SK-N-SH treated with all-trans-retinoic acid at 6 μM for 48 hours (cell line): ENCODE data around the gene LMCD1.

Source experiments
- ATAC-seq: fragments of 200-7000 bp; cut with Tn5 transposase; 3 replicates; pipeline ENCODE4 v1.9.1; 2020; ENCODE audit warnings: mild to moderate bottlenecking, moderate library complexity
- ARNTL ChIP-seq: fragments of 450-650 bp; formaldehyde crosslinking; IDR thresholded peaks from 2 replicates; pipeline ENCODE4 v1.5.0; 2020; ENCODE audit warnings: low read depth, mild to moderate bottlenecking, moderate library complexity, borderline replicate concordance
- CSDC2 ChIP-seq: fragments of 250-450 bp; sonication (Bioruptor Pico); IDR thresholded peaks from 2 replicates; pipeline ENCODE4 v1.5.0; 2020; ENCODE audit warnings: mild to moderate bottlenecking, moderate library complexity
- ESRRG ChIP-seq: fragments of 250-450 bp; sonication (Bioruptor Pico); IDR thresholded peaks from 2 replicates; pipeline ENCODE4 v1.6.1; 2021; ENCODE audit warnings: mild to moderate bottlenecking
- GLIS3 ChIP-seq: fragments of 250-450 bp; sonication (Bioruptor Pico); IDR thresholded peaks from 2 replicates; pipeline ENCODE4 v1.5.0; 2020; ENCODE audit warnings: mild to moderate bottlenecking, moderate library complexity
- ISL1 ChIP-seq: fragments of 250-450 bp; sonication (Bioruptor Pico); IDR thresholded peaks from 2 replicates; pipeline ENCODE4 v2.1.2; 2022; ENCODE audit warnings: mild to moderate bottlenecking, moderate library complexity
- OSR1 ChIP-seq: fragments of 250-450 bp; sonication (Bioruptor Pico); IDR thresholded peaks from 2 replicates; pipeline ENCODE4 v1.8.0; 2022; ENCODE audit warnings: moderate library complexity, mild to moderate bottlenecking, inconsistent platforms
- PPARA ChIP-seq: fragments of 250-450 bp; sonication (Bioruptor Pico); IDR thresholded peaks from 2 replicates; pipeline ENCODE4 v1.5.0; 2020; ENCODE audit warnings: mild to moderate bottlenecking, borderline replicate concordance
- RARB ChIP-seq: fragments of 250-450 bp; sonication (Bioruptor Pico); IDR thresholded peaks from 2 replicates; pipeline ENCODE4 v1.8.0; 2021; ENCODE audit warnings: mild to moderate bottlenecking, moderate library complexity
- SNAI2 ChIP-seq: fragments of 250-450 bp; sonication (Bioruptor Pico); IDR thresholded peaks from 2 replicates; pipeline ENCODE4 v1.5.0; 2020; ENCODE audit warnings: mild to moderate bottlenecking, moderate library complexity
- TCF4 ChIP-seq: fragments of 250-450 bp; sonication (Bioruptor Pico); IDR thresholded peaks from 2 replicates; pipeline ENCODE4 v1.8.0; 2021; ENCODE audit warnings: mild to moderate bottlenecking, moderate library complexity, borderline replicate concordance
- TOX ChIP-seq: fragments of 250-450 bp; sonication (Bioruptor Pico); IDR thresholded peaks from 2 replicates; pipeline ENCODE4 v1.8.0; 2021; ENCODE audit warnings: mild to moderate bottlenecking, moderate library complexity, borderline replicate concordance
- ZFP3 ChIP-seq: fragments of 250-450 bp; sonication (Bioruptor Pico); IDR thresholded peaks from 2 replicates; pipeline ENCODE4 v1.5.0; 2020; ENCODE audit warnings: mild to moderate bottlenecking, moderate library complexity
- ZFP30 ChIP-seq: fragments of 450-650 bp; formaldehyde crosslinking; IDR thresholded peaks from 2 replicates; pipeline ENCODE4 v1.5.0; 2022; ENCODE audit warnings: mild to moderate bottlenecking, moderate library complexity
- ZNF565 ChIP-seq: fragments of 450-650 bp; formaldehyde crosslinking; conservative IDR thresholded peaks from 2 replicates; pipeline ENCODE4 v1.5.0; 2020; ENCODE audit warnings: low read depth, mild to moderate bottlenecking, moderate library complexity
- ZNF70 ChIP-seq: fragments of 450-650 bp; formaldehyde crosslinking; IDR thresholded peaks from 2 replicates; pipeline ENCODE4 v1.5.0; 2020; ENCODE audit warnings: mild to moderate bottlenecking, moderate library complexity
- TF ChIP-seq, protein P1 (sequence below): fragments of 250-450 bp; sonication (Bioruptor Pico); IDR thresholded peaks from 2 replicates; pipeline ENCODE4 v1.5.0; 2020; ENCODE audit warnings: mild to moderate bottlenecking, moderate library complexity
- TF ChIP-seq, protein P2 (sequence below): fragments of 250-450 bp; sonication (Bioruptor Pico); IDR thresholded peaks from 2 replicates; pipeline ENCODE4 v1.5.1; 2020; ENCODE audit warnings: low read depth, mild to moderate bottlenecking, moderate library complexity
- TF ChIP-seq, protein P3 (sequence below): fragments of 250-450 bp; sonication (Bioruptor Pico); IDR thresholded peaks from 2 replicates; pipeline ENCODE4 v1.5.1; 2021; ENCODE audit warnings: mild to moderate bottlenecking, moderate library complexity
- TF ChIP-seq, protein P4 (sequence below): fragments of 250-450 bp; sonication (Bioruptor Pico); IDR thresholded peaks from 2 replicates; pipeline ENCODE4 v1.8.0; 2021; ENCODE audit warnings: low read depth, mild to moderate bottlenecking, moderate library complexity, borderline replicate concordance

Gene LMCD1

DNA sequence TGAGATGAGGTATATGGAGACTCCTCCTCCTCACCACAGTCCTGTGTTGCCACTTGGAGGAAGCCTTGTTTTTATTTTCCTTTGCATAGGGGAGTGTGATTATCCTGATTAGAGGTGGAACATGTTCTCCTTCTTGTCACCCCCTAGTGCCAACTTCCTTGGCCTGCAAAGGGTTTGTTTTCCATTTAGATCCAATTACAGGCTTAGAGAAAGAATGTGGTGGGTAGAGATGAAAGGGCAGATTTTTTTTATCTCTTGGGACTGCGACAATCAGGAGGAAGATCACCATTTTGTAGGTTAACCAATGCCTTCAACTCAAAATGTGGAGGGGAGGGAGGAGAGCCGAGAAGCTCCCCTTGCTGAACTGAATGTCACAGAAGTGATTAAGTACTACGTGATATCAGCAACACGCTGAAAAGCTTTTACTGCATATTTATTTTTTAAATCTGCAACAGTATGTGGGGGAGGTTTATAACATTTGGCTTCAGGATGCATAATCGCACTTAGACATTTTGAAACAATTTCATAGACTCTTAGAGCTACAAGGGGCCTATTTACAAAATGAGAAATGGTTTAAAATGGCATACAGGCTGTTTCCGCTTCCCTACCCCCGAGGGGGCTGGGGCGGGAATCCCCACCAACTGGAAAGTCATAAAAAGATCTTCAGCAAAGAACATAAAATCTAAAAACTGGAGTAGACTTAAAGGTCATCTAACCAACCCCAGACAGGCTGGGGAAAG, 2.4 kb downstream of the LMCD1 start (continued):
- TF ChIP-seq, protein P1, sequence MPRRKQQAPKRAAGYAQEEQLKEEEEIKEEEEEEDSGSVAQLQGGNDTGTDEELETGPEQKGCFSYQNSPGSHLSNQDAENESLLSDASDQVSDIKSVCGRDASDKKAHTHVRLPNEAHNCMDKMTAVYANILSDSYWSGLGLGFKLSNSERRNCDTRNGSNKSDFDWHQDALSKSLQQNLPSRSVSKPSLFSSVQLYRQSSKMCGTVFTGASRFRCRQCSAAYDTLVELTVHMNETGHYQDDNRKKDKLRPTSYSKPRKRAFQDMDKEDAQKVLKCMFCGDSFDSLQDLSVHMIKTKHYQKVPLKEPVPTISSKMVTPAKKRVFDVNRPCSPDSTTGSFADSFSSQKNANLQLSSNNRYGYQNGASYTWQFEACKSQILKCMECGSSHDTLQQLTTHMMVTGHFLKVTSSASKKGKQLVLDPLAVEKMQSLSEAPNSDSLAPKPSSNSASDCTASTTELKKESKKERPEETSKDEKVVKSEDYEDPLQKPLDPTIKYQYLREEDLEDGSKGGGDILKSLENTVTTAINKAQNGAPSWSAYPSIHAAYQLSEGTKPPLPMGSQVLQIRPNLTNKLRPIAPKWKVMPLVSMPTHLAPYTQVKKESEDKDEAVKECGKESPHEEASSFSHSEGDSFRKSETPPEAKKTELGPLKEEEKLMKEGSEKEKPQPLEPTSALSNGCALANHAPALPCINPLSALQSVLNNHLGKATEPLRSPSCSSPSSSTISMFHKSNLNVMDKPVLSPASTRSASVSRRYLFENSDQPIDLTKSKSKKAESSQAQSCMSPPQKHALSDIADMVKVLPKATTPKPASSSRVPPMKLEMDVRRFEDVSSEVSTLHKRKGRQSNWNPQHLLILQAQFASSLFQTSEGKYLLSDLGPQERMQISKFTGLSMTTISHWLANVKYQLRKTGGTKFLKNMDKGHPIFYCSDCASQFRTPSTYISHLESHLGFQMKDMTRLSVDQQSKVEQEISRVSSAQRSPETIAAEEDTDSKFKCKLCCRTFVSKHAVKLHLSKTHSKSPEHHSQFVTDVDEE: no peak

DNA sequence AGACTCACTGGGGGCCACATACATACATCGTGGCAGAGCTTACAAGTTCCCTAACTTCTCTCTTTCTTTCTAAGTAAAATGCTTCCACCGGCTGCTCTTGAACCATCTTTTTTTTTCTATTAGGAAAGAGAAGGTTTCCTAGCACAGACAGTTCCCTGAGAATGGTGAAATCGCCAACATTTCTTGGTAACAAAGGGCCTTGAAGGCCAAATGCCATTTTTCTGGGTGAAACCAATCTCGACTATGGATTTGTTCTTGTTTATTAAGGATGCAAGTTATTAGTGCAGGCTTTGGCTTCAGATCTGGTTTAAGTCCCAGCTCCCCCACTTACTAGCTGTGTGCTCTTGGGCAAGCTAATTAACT, 3.0 kb downstream of the LMCD1 start:
- TF ChIP-seq CSDC2 (CRISPR knock-in tag): no peak
- no peak for ATAC-seq

DNA sequence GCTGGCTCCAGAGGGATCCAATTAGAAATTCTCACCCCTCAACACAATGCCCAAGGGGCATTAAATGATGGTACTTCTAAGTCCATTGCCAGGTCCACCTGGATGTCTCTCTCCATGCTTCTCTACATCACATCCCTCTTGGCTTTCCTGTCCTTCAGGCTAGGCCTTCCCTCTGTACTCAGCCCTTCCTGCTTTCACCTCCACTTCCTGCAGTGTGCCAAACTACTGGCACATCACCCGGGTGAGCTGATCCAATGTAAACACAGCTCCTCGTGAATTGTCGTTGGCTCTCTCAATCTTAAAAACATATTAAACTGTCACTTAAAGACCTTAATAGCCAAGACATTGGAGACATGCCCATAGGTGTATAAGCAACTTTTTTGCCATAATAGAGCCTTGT, 4.0 kb downstream of the LMCD1 start:
- TF ChIP-seq ISL1: 0 out of 2 replicates have a peak, but pooled peaks have one; percentile 6
- no peak for TF ChIP-seq ZFP30 (CRISPR knock-in tag)
- TF ChIP-seq ARNTL: no peak
- TF ChIP-seq TOX (CRISPR knock-in tag): no peak
- TF ChIP-seq, protein P2, sequence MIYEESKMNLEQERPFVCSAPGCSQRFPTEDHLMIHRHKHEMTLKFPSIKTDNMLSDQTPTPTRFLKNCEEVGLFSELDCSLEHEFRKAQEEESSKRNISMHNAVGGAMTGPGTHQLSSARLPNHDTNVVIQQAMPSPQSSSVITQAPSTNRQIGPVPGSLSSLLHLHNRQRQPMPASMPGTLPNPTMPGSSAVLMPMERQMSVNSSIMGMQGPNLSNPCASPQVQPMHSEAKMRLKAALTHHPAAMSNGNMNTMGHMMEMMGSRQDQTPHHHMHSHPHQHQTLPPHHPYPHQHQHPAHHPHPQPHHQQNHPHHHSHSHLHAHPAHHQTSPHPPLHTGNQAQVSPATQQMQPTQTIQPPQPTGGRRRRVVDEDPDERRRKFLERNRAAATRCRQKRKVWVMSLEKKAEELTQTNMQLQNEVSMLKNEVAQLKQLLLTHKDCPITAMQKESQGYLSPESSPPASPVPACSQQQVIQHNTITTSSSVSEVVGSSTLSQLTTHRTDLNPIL (CRISPR knock-in tag): no peak
- no peak for TF ChIP-seq PPARA (CRISPR knock-in tag)
- no peak for TF ChIP-seq RARB (CRISPR knock-in tag)
- TF ChIP-seq ZFP3 (CRISPR knock-in tag): no peak
- TF ChIP-seq ESRRG (CRISPR knock-in tag): no peak

DNA sequence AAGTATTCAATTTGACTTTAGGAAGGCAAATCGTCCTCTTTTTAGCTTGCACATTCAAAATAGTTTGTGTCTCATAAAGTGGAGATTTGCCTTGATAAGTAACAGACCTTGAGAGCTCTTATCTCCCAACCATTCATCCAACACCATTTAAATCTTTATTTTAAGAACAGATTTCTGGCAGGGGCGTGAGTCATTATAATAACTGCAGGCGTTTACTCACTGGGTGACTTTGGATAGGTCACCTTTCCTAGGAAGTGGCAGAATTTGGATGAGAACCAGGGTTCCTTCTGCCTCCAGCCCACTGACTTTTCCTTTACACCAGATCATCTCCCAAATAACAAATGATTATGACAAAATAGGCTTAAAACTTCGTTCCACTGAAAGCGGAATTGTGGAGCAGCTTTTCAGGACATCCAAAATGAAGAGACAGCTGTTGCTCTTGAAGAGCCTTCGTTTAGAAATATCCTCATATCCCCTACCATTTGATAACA, 5.0 kb downstream of the LMCD1 start:
- ATAC-seq: peak; percentile 6

More for the DNA sequence above, 4.0 kb downstream of the LMCD1 start:
- ATAC-seq: no peak

DNA sequence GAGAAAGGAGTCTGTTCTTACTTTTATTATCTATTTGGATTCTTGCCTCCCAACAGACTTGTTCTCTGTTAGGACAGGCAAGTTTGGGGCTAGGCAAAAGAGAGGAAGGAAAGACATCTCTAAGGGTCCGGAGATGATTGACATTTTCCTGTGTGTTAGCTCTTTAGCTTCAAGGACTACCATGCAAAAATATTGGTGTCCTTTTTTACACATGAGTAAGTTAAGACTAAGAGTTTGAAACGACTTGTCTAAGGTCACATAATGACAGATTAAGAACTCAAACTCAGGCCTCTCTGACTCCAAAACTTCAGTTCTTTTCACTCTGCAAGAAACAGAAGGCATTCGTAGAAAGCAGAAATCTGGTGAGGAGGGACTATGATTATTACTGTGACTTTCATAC, 5.9 kb downstream of the LMCD1 start:
- no peak for ATAC-seq
- no peak for TF ChIP-seq GLIS3 (CRISPR knock-in tag)
- TF ChIP-seq, protein P2 (CRISPR knock-in tag): no peak
- no peak for TF ChIP-seq OSR1 (CRISPR knock-in tag)
- TF ChIP-seq, protein P3, sequence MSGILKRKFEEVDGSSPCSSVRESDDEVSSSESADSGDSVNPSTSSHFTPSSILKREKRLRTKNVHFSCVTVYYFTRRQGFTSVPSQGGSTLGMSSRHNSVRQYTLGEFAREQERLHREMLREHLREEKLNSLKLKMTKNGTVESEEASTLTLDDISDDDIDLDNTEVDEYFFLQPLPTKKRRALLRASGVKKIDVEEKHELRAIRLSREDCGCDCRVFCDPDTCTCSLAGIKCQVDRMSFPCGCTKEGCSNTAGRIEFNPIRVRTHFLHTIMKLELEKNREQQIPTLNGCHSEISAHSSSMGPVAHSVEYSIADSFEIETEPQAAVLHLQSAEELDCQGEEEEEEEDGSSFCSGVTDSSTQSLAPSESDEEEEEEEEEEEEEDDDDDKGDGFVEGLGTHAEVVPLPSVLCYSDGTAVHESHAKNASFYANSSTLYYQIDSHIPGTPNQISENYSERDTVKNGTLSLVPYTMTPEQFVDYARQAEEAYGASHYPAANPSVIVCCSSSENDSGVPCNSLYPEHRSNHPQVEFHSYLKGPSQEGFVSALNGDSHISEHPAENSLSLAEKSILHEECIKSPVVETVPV: no peak
- TF ChIP-seq ZNF70 (CRISPR knock-in tag): no peak
- no peak for TF ChIP-seq ZNF565 (CRISPR knock-in tag)
- no peak for TF ChIP-seq ZFP30 (CRISPR knock-in tag)
- TF ChIP-seq, protein P4, sequence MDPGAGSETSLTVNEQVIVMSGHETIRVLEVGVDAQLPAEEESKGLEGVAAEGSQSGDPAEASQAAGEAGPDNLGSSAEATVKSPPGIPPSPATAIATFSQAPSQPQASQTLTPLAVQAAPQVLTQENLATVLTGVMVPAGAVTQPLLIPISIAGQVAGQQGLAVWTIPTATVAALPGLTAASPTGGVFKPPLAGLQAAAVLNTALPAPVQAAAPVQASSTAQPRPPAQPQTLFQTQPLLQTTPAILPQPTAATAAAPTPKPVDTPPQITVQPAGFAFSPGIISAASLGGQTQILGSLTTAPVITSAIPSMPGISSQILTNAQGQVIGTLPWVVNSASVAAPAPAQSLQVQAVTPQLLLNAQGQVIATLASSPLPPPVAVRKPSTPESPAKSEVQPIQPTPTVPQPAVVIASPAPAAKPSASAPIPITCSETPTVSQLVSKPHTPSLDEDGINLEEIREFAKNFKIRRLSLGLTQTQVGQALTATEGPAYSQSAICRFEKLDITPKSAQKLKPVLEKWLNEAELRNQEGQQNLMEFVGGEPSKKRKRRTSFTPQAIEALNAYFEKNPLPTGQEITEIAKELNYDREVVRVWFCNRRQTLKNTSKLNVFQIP (CRISPR knock-in tag): no peak
- TF ChIP-seq CSDC2 (CRISPR knock-in tag): no peak
- TF ChIP-seq, protein P1: no peak
- TF ChIP-seq TCF4 (CRISPR knock-in tag): no peak
- TF ChIP-seq SNAI2: no peak

More for the DNA sequence above, 5.0 kb downstream of the LMCD1 start:
- TF ChIP-seq ZFP3 (CRISPR knock-in tag): no peak
- TF ChIP-seq, protein P4 (CRISPR knock-in tag): no peak
- TF ChIP-seq TCF4 (CRISPR knock-in tag): 0 out of 2 replicates have a peak, but pooled peaks have one; percentile 35
- TF ChIP-seq ISL1: peak; percentile 83
- TF ChIP-seq, all 23 proteins: peak for 2
